Activated T-helper 1 cell treated with Interleukin-2 at 50 U/mL for 16 hours (primary cell): Measurements from ENCODE around the gene ZNF423.

ENCODE experiments used
- DNase-seq: peaks from one replicate; pipeline ENCODE4 v3.0.0-alpha.2; 2020; ENCODE audit warnings: low read depth

ZNF423 gene

GRCh38 chr16:49822649-49823370 lies 33.1 kb downstream of the ZNF423 start:
- no peak for DNase-seq

DNA sequence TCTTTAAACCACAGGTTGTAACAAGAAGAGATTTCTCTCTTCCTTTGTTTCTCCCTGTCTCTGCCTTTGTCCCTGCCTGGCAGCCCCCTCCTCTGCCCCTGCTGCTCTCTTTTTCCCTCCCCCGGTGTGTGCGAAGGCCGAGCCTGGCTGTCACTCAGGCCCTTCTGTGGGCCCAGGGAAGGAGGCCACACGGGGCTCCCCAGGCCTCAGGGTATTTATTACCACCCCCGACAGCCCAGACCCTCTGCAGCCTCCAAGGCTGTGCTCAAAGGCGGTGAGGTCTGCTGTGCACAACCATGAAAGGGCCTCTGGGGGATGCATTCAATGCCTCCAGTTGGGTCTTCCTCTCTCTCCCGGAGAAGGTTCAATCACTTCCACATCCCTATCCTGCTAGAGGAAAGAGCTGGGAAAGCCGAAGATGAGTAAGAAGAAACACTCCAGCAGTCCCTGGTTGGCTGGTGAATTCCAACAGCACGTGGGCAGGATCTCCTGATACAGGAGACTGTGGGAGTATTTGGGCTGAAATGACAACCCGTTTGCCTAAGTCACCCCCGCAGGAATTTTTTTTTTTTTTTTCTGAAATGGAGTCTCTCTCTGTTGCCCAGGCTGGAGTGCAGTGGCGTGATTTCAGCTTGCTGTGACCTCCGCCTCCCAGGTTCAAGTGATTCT lies 34.2 kb downstream of the ZNF423 start:
- no peak for DNase-seq

DNA sequence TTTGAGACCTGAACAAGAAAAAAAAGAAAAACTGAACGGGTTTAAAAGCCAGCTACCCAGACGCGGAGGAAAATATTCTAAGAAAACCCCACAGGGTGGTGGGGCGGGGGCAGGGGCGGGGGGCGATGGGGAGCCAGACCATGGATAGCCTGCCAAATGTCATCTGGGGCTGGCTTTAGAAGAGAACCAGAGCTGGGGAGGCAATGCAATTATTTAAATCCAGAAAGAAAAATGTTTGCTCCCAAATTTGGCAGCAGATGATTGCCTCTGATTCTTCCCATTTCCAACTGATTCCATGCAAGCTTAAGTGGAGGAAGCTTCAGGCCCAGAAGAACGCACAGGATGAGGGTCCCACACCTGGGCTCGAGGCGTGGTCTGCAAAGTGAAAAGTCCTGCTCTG lies 34.8 kb downstream of the ZNF423 start:
- no peak for DNase-seq

GRCh38 chr16:49817754-49818507 lies 38.0 kb downstream of the ZNF423 start:
- no peak for DNase-seq

DNA sequence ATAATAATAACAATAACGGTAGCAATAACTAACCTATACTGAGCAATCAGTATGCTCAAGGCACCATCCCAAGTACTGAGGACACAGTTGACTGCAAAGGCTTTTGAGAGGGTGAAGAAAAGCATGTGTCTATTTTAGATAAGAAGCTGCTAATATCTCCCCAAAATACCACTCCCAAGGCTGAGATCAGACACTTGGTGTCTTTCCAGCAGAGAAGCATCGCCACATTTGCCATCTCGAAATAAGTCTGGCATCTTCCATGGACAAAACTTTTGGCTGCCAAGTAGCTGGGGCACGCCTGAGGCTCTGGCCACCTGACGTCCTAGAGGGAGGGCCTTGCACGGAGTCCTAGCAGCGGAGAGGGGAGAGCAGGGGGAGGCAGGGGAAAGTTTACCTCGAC lies 39.0 kb downstream of the ZNF423 start:
- DNase-seq: no peak

GRCh38 chr16:49811644-49812334 lies 44.1 kb downstream of the ZNF423 start:
- no peak for DNase-seq

DNA sequence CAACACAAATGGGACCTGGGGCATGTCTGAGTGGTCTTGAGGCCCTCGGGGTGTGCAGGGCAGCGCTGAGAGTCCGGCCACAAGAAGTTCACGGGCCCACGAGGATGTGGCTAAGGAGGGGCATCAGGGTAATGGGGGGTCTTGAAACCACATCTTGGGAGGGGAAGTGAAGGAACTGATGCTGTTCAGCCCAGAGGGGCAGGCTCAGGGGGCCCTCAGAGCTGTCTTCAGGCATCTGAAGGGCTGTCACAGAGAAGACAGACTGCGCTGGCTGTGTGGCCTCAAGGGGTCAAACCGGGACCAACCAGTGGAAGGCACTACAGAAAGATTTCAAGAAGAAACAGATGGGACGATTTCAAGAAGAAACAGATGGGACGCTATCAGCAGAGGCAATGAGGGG lies 45.1 kb downstream of the ZNF423 start:
- no peak for DNase-seq

DNA sequence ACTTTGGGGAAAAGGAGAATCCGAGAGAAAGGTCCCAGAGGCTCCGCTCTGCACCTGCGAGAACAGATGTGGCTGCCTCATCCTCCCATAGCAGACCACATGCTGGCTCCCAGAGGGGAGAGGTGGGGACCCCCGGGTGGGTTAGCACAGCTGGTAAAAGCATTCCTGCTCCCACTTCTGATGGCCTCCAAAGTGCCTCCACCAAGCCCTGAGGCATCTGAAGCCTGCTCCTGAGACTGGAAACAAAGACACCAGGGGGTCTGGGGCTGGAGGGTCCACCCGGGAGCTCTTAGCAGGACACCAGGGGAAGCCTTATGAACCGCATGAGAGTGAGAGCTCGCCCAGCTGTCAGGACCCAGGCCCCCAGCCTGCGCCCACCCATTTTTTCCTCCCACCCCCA lies 46.4 kb downstream of the ZNF423 start:
- no peak for DNase-seq

DNA sequence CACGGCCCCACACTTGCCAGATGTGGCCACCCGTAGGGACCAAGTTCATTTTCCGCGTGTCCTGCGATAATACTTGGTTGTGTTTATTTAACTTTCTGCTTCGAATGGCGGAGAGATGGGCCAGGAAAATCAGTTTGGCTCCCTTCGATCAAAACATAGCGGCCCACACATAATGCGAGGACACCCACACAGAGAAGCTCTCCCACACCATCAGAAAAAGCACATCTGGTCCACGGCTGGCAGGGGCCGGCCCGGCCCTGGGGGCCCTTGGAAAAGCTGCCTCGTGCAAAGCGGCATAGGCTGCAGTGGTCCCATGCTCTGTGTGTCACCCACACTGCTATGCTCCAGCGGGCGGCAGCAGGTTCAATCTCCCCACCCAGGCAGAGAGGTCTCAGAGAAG lies 46.9 kb downstream of the ZNF423 start:
- DNase-seq: no peak

GRCh38 chr16:49806446-49806845 lies 49.5 kb downstream of the ZNF423 start:
- DNase-seq: no peak

DNA sequence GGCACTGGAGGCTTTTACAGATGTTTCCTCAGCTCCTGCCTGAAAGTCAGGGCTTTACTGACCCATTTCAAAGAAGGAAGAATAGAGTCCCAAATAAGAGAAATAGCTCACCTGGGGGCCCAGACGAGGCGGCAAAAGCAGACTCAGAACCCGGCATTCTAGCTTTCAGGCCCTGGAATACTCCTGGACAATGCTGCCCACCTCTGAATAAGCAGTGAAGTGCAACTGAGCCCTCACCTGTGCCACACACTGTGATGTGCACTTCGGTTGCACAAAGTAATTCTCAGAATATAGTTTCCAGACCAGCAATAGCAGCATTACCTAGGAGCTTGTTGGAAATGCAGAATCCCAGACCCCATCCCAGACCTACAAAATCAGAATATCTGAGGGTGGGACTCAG lies 54.6 kb downstream of the ZNF423 start:
- DNase-seq: no peak

DNA sequence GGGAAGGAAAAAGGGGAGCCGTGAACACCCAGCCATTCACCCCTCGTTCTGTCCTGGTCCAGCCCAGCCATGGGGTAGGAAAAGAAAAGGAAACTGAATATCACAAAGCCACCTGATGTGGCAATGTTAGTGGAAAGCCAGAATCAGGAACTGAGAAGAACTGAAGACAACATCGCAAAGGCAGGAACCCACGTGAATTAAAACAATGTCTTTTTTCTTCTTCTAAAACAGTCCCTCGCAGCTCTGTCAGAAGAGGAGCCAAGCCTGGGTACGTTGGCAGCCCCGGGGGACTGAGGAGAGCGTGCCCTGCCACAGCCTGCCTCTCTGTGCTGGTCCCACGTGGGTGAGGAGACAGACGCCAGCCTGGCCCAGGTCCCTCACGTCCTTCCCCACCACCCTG lies 55.0 kb downstream of the ZNF423 start:
- no peak for DNase-seq

DNA sequence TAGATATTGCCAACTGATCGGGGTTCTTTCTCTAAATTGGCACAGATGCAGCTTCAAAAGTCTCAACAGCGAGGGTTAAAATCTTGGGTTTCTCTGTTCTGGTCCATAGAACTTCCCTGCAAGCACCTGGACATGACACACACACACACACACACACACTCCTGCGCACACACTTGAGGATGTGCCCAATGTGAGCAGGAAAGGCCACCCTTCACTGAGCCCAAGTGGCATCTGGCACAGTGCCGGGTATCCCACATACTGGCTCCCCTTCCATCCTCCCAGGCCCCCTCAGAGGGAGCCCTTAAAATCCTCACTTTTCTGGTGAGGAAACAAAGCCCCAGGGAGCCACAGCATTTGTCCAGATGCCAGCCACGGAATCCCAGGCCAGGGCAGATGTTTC lies 55.5 kb downstream of the ZNF423 start:
- DNase-seq: no peak

DNA sequence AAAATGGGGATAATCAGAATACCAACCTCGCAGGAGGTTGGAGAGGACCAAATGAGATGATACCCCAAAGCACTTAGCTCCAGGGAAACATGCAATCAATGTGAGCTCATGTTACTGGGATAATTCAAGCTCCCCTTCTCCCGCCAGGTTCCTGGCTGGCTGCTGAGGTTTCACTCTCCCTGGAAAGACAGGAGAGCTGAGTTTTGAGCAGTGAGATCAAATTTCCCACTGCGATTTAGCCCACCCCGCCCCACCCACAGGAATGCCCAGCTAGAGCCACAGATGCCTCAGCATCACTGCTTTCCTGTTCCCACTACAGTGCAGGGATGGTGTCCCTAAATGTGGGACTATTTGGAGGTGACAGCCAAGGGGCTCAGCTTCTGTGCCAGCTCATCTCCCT lies 56.7 kb downstream of the ZNF423 start:
- no peak for DNase-seq

GRCh38 chr16:49795513-49795912 lies 60.4 kb downstream of the ZNF423 start:
- DNase-seq: no peak

DNA sequence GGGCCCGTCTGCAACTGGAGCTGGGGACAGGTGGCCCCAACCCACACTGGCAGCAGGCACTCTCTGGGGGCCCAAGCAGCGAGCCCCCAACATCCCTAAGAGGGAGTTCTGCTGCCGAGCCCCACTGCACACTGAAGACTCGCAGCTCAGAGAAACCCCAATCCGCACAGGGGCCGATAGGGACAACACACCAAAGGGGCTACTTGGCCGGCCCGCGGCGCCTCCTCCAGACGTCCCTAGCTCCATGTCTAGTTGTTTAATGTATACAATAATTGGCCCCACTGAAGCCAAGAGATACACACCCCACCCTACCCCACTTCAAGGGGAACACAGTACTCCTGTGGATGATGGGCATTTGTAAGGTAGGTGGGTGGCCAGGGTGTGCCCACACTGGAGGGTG lies 62.7 kb downstream of the ZNF423 start:
- DNase-seq: no peak

DNA sequence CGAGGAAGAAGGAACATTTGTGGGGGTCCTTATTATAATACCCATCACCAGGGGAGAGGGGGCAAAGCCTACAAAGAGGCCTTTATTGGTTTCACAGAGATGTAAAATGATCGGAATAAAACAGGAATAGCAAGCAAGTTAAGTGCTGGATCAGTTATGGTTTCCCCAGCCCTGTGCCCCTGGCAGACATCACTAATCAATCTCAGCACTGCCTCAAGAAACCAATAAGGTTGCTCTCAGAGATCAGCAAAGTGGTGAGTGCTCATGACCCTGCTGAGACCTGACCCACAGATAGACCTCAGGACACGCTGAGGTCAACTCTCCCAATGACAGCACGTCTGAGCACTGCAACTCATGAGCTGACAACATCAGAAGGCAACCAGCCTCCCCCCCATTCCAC lies 66.3 kb downstream of the ZNF423 start:
- no peak for DNase-seq

GRCh38 chr16:49788986-49789385 lies 66.9 kb downstream of the ZNF423 start:
- DNase-seq: no peak

DNA sequence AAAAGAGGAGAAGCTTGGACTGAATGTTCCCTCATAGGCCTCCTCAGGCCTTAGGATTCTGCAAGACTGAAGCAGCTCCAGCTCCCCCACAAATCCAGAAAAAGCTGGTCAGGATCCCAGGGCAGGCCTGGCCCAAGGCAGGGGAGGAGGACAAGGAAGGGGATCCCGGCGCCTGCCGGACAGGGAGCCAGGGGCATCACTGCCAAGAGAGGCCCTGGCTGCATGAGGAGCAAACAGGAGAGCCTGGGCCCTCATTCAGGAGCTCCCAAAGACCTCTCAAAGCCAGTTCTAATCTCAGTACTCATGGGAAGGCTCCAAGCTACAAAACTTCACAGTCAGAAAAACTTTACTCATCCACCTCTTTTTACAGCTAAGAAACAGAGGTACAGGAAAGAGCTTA lies 67.3 kb downstream of the ZNF423 start:
- DNase-seq: no peak

GRCh38 chr16:49786926-49787557 lies 68.9 kb downstream of the ZNF423 start:
- DNase-seq: no peak

DNA sequence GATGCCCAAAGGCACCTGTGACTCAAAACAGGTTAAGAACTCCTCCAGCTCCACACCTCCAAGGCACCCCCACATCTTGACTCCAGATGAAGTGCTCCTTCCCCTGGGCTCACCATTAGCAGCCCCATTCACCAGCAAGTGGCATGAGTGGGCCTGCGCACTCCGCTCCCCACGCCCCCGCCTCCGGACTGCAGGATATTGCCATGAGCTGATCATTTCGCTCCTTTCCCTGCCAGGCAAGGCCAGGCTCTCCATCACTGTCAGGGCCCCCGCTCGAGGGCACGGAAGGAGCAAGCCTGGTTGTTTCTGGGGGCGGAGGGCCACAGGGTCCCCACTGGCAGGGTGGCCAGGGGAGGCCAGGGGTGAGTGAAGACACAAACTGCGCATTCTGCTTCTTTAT lies 69.9 kb downstream of the ZNF423 start:
- no peak for DNase-seq

DNA sequence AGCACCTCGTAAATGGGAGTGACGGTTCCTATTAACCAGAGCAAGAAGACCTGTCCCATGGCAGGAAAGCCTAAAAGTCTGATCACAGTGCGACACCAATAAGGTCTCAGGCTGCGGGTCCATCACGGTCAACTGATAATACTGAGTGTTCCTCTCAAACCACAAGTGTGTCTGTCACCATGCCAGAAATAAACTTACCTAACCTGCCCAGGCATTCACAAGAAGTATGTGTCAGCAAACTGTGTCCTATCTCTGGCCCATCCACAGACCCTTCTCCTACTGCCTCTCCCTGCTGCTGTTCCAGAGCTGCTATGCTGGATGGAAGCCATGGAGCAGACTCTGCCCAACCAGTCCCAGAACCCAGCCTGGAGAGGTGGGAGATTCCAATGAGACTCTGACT lies 73.5 kb downstream of the ZNF423 start:
- DNase-seq: no peak
